HG02852 (cell line): ENCODE results near the gene LATS2.

ENCODE experiments used
- ATAC-seq: cut with Tn5 transposase; IDR thresholded peaks from one replicate; pipeline ENCODE4 v1.9.1; 2021; ENCODE audit warnings: mild to moderate bottlenecking, moderate library complexity; ENCODE audit not compliant: unreplicated experiment

LATS2 gene

GRCh38 chr13:21048901-21049698 lies 12.3 kb downstream of the LATS2 start:
- no peak for ATAC-seq

- no peak for ATAC-seq
Observed at GRCh38 chr13:21047591-21048282, 13.6 kb downstream of the LATS2 start.

GRCh38 chr13:21047087-21047486 lies 14.3 kb downstream of the LATS2 start:
- ATAC-seq = no peak

- ATAC-seq = no peak
Observed at GRCh38 chr13:21046203-21046602, 15.2 kb downstream of the LATS2 start.

- ATAC-seq = no peak
Observed at GRCh38 chr13:21045100-21045499, 16.3 kb downstream of the LATS2 start.

GRCh38 chr13:21043898-21044297 lies 17.5 kb downstream of the LATS2 start:
- ATAC-seq = no peak

- no peak for ATAC-seq
Observed at GRCh38 chr13:21040120-21040826, 21.1 kb downstream of the LATS2 start.

- ATAC-seq = no peak
Observed at GRCh38 chr13:21039097-21039800, 22.1 kb downstream of the LATS2 start.

- no peak for ATAC-seq
Observed at GRCh38 chr13:21037656-21038055, 23.7 kb downstream of the LATS2 start.

- no peak for ATAC-seq
Observed at GRCh38 chr13:21035498-21035897, 25.9 kb downstream of the LATS2 start.

- no peak for ATAC-seq
Observed at GRCh38 chr13:21034603-21035191, 26.7 kb downstream of the LATS2 start.

GRCh38 chr13:21033856-21034602 lies 27.4 kb downstream of the LATS2 start:
- ATAC-seq = no peak

- ATAC-seq = no peak
Observed at GRCh38 chr13:21033212-21033840, 28.1 kb downstream of the LATS2 start.

GRCh38 chr13:21032656-21033055 lies 28.7 kb downstream of the LATS2 start:
- no peak for ATAC-seq

- ATAC-seq = no peak
Observed at GRCh38 chr13:21031594-21032275, 29.7 kb downstream of the LATS2 start.

GRCh38 chr13:21025539-21025938 lies 35.8 kb downstream of the LATS2 start:
- ATAC-seq = no peak

- ATAC-seq = no peak
Observed at GRCh38 chr13:21022056-21022979, 39.1 kb downstream of the LATS2 start.

- no peak for ATAC-seq
Observed at GRCh38 chr13:21020581-21020980, 40.8 kb downstream of the LATS2 start.
